Lower lobe of right lung (tissue), 2 donors: Measurements from ENCODE around the gene DENND1B. TPM values are rescaled to one million over a fixed set of nuclear protein-coding genes. Genes with fewer than 3 reads are reported as not detected.

Source experiments
- ATAC-seq, 2 donors: fragments of 200-7000 bp; cut with Tn5 transposase; one replicate each; pipeline ENCODE4 v1.9.1; 2020 to 2022; ENCODE audit warnings: mild to moderate bottlenecking in 2 of 2, moderate library complexity in 2 of 2
- DNase-seq: peaks from one replicate; pipeline ENCODE4 v3.0.0-alpha.2; 2020
- H3K27ac ChIP-seq: fragments of 200-600 bp; one replicate; pipeline ENCODE4 v1.8.0; 2022
- H3K27me3 ChIP-seq: fragments of 200-600 bp; one replicate; pipeline ENCODE4 v1.8.0; 2022; ENCODE audit warnings: low read depth
- H3K36me3 ChIP-seq: fragments of 200-600 bp; one replicate; pipeline ENCODE4 v1.8.0; 2022; ENCODE audit warnings: mild to moderate bottlenecking
- H3K4me1 ChIP-seq: fragments of 200-600 bp; one replicate; pipeline ENCODE4 v1.8.0; 2022
- H3K4me3 ChIP-seq: fragments of 200-600 bp; one replicate; pipeline ENCODE4 v1.8.0; 2022; ENCODE audit warnings: mild to moderate bottlenecking
- H3K9me3 ChIP-seq: fragments of 200-600 bp; one replicate; pipeline ENCODE4 v1.8.0; 2022
- CTCF ChIP-seq: fragments of 200-600 bp; IDR thresholded peaks from one replicate; pipeline ENCODE4 v1.8.0; 2022; ENCODE audit warnings: antibody characterized with exemption, mild to moderate bottlenecking
- intact Hi-C: fragments of 100-400 bp; cut with DNase I; formaldehyde crosslinking; loops from one replicate; pipeline ENCODE4 v1.11.0; 2022
- total RNA-seq: library from RNA; stranded (reverse); fragmentation: NEBNext Ultra II Directional; extraction: Animal tissue kit (Norgen Biotek cat#: 25700); gene quantifications from one replicate; pipeline ENCODE4 v1.2.1, GENCODE V29; 2021
- donor health status: DM: no; HTN: yes; CAD: no; lungs with severe emphysema.

DENND1B gene
- total RNA-seq, 1 donor from 2014 or later, result 25.6 TPM

- Histone ChIP-seq H3K36me3 (no peaks in the 10 kb centered on the region), H3K9me3 (no peaks in the 10 kb centered on the region), H3K4me1 (peaks cover 10% of the 10 kb centered on the region), H3K27ac (no peak overlapping the region), H3K27me3 (no peaks in the 10 kb centered on the region), H3K4me3 (no peak overlapping the region)
- no peak for DNase-seq
- ATAC-seq, result no peak
- intact Hi-C loops, result no loop called here
- TF ChIP-seq CTCF, result no peak
These were observed 111.9 kb downstream of the DENND1B start for GRCh38 chr1:197663162-197663953.

GRCh38 chr1:197660389-197660788, 114.9 kb downstream of the DENND1B start:
- DNase-seq (no peak), ATAC-seq (no peak)
- no peak overlapping the region for H3K27ac ChIP-seq
- TF ChIP-seq CTCF, result no peak
- intact Hi-C loops, result no loop called here
- peaks cover 10% of the 10 kb centered on the region for H3K4me1 ChIP-seq
- H3K9me3 ChIP-seq, result no peaks in the 10 kb centered on the region
- no peaks in the 10 kb centered on the region for H3K27me3 ChIP-seq
- H3K36me3 ChIP-seq, result no peaks in the 10 kb centered on the region
- no peak overlapping the region for H3K4me3 ChIP-seq

GRCh38 chr1:197659171-197659570, 116.1 kb downstream of the DENND1B start:
- Histone ChIP-seq H3K36me3 (no peaks in the 10 kb centered on the region), H3K4me3 (no peak overlapping the region), H3K27ac (no peak overlapping the region), H3K4me1 (peaks cover 10% of the 10 kb centered on the region), H3K9me3 (no peaks in the 10 kb centered on the region), H3K27me3 (no peaks in the 10 kb centered on the region)
- DNase-seq (no peak), ATAC-seq (no peak)
- TF ChIP-seq CTCF, result no peak
- intact Hi-C loops, result no loop called here

GRCh38 chr1:197649188-197649587, 126.1 kb downstream of the DENND1B start:
- intact Hi-C loops, result no loop called here
- Histone ChIP-seq H3K9me3 (no peaks in the 10 kb centered on the region), H3K36me3 (no peaks in the 10 kb centered on the region), H3K4me1 (no peaks in the 10 kb centered on the region), H3K27ac (no peak overlapping the region), H3K27me3 (no peaks in the 10 kb centered on the region), H3K4me3 (no peak overlapping the region)
- ATAC-seq (no peak), DNase-seq (no peak)
- TF ChIP-seq CTCF, result no peak

GRCh38 chr1:197638316-197638715, 137.0 kb downstream of the DENND1B start:
- DNase-seq, result no peak
- peaks cover 3% of the 10 kb centered on the region for H3K36me3 ChIP-seq
- no peak overlapping the region for H3K27ac ChIP-seq
- no peaks in the 10 kb centered on the region for H3K27me3 ChIP-seq
- no peak overlapping the region for H3K4me3 ChIP-seq
- no peak for TF ChIP-seq CTCF
- H3K4me1 ChIP-seq, result no peaks in the 10 kb centered on the region
- intact Hi-C loops, result no loop called here
- no peak for ATAC-seq
- H3K9me3 ChIP-seq, result peaks cover 4% of the 10 kb centered on the region
